SK-N-SH treated with all-trans-retinoic acid at 6 μM for 48 hours (cell line): ENCODE measurements around the gene PDHB.

Source experiments
- ATAC-seq: fragments of 200-7000 bp; cut with Tn5 transposase; 3 replicates; pipeline ENCODE4 v1.9.1; 2020; ENCODE audit warnings: mild to moderate bottlenecking, moderate library complexity
- BACH2 ChIP-seq: fragments of 250-450 bp; sonication (Bioruptor Pico); IDR thresholded peaks from 2 replicates; pipeline ENCODE4 v1.9.0; 2021; ENCODE audit warnings: mild to moderate bottlenecking, borderline replicate concordance
- CREB5 ChIP-seq: fragments of 250-450 bp; sonication (Bioruptor Pico); IDR thresholded peaks from 2 replicates; pipeline ENCODE4 v1.5.1; 2020; ENCODE audit warnings: low read depth, mild to moderate bottlenecking, moderate library complexity
- CSDC2 ChIP-seq: fragments of 250-450 bp; sonication (Bioruptor Pico); IDR thresholded peaks from 2 replicates; pipeline ENCODE4 v1.5.0; 2020; ENCODE audit warnings: mild to moderate bottlenecking, moderate library complexity
- ESRRG ChIP-seq: fragments of 250-450 bp; sonication (Bioruptor Pico); IDR thresholded peaks from 2 replicates; pipeline ENCODE4 v1.6.1; 2021; ENCODE audit warnings: mild to moderate bottlenecking
- GLIS3 ChIP-seq: fragments of 250-450 bp; sonication (Bioruptor Pico); IDR thresholded peaks from 2 replicates; pipeline ENCODE4 v1.5.0; 2020; ENCODE audit warnings: mild to moderate bottlenecking, moderate library complexity
- ISL1 ChIP-seq: fragments of 250-450 bp; sonication (Bioruptor Pico); IDR thresholded peaks from 2 replicates; pipeline ENCODE4 v2.1.2; 2022; ENCODE audit warnings: mild to moderate bottlenecking, moderate library complexity
- OSR1 ChIP-seq: fragments of 250-450 bp; sonication (Bioruptor Pico); IDR thresholded peaks from 2 replicates; pipeline ENCODE4 v1.8.0; 2022; ENCODE audit warnings: moderate library complexity, mild to moderate bottlenecking, inconsistent platforms
- PATZ1 ChIP-seq: fragments of 250-450 bp; sonication (Bioruptor Pico); IDR thresholded peaks from 2 replicates; pipeline ENCODE4 v1.8.0; 2020; ENCODE audit warnings: mild to moderate bottlenecking, moderate library complexity, borderline replicate concordance
- POU6F1 ChIP-seq: fragments of 250-450 bp; sonication (Bioruptor Pico); IDR thresholded peaks from 2 replicates; pipeline ENCODE4 v1.8.0; 2021; ENCODE audit warnings: low read depth, mild to moderate bottlenecking, moderate library complexity, borderline replicate concordance
- PPARA ChIP-seq: fragments of 250-450 bp; sonication (Bioruptor Pico); IDR thresholded peaks from 2 replicates; pipeline ENCODE4 v1.5.0; 2020; ENCODE audit warnings: mild to moderate bottlenecking, borderline replicate concordance
- RARB ChIP-seq: fragments of 250-450 bp; sonication (Bioruptor Pico); IDR thresholded peaks from 2 replicates; pipeline ENCODE4 v1.8.0; 2021; ENCODE audit warnings: mild to moderate bottlenecking, moderate library complexity
- SNAI2 ChIP-seq: fragments of 250-450 bp; sonication (Bioruptor Pico); IDR thresholded peaks from 2 replicates; pipeline ENCODE4 v1.5.0; 2020; ENCODE audit warnings: mild to moderate bottlenecking, moderate library complexity
- TCF4 ChIP-seq: fragments of 250-450 bp; sonication (Bioruptor Pico); IDR thresholded peaks from 2 replicates; pipeline ENCODE4 v1.8.0; 2021; ENCODE audit warnings: mild to moderate bottlenecking, moderate library complexity, borderline replicate concordance
- TOX ChIP-seq: fragments of 250-450 bp; sonication (Bioruptor Pico); IDR thresholded peaks from 2 replicates; pipeline ENCODE4 v1.8.0; 2021; ENCODE audit warnings: mild to moderate bottlenecking, moderate library complexity, borderline replicate concordance
- TSHZ2 ChIP-seq: fragments of 250-450 bp; sonication (Bioruptor Pico); IDR thresholded peaks from 2 replicates; pipeline ENCODE4 v1.5.0; 2020; ENCODE audit warnings: mild to moderate bottlenecking, moderate library complexity
- ZFP3 ChIP-seq: fragments of 250-450 bp; sonication (Bioruptor Pico); IDR thresholded peaks from 2 replicates; pipeline ENCODE4 v1.5.0; 2020; ENCODE audit warnings: mild to moderate bottlenecking, moderate library complexity
- ZFP30 ChIP-seq: fragments of 450-650 bp; formaldehyde crosslinking; IDR thresholded peaks from 2 replicates; pipeline ENCODE4 v1.5.0; 2022; ENCODE audit warnings: mild to moderate bottlenecking, moderate library complexity
- ZNF565 ChIP-seq: fragments of 450-650 bp; formaldehyde crosslinking; conservative IDR thresholded peaks from 2 replicates; pipeline ENCODE4 v1.5.0; 2020; ENCODE audit warnings: low read depth, mild to moderate bottlenecking, moderate library complexity
- ZNF70 ChIP-seq: fragments of 450-650 bp; formaldehyde crosslinking; IDR thresholded peaks from 2 replicates; pipeline ENCODE4 v1.5.0; 2020; ENCODE audit warnings: mild to moderate bottlenecking, moderate library complexity
- ZNF8 ChIP-seq: fragments of 450-650 bp; formaldehyde crosslinking; IDR thresholded peaks from 2 replicates; pipeline ENCODE4 v1.5.0; 2020; ENCODE audit warnings: mild to moderate bottlenecking, moderate library complexity

PDHB gene

GRCh38 chr3:58411036-58411435 is 22.6 kb downstream of the PDHB start:
- no peak for ATAC-seq
- no peak for TF ChIP-seq ISL1
- TF ChIP-seq, all 23 proteins: peak for 0

DNA sequence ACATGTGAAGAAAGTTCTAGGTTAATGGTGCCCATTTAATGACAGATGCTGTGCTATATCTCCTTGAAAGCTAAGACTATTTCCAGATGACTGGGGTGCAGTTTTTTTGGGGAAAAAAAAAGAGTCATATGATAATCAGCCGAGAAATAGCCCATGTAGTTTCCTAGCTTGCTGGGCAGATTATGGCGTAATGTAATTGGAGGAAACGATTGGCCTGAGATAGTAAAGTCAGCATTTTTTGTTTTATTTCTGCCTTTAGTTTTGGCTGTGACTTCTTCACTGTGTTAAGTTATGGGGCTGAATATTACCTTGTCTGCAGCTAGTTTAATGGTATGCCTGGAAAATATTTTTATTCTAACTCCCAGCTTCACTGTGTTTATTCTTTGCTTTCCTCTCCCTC is 24.0 kb downstream of the PDHB start:
- TF ChIP-seq ESRRG (CRISPR knock-in tag) = no peak
- no peak for TF ChIP-seq TCF4 (CRISPR knock-in tag)
- no peak for TF ChIP-seq RARB
- TF ChIP-seq POU6F1 (CRISPR knock-in tag) = no peak
- no peak for TF ChIP-seq PATZ1 (CRISPR knock-in tag)
- TF ChIP-seq CREB5 = no peak
- TF ChIP-seq PPARA = no peak
- no peak for TF ChIP-seq TOX (CRISPR knock-in tag)
- no peak for TF ChIP-seq SNAI2 (CRISPR knock-in tag)
- no peak for TF ChIP-seq OSR1 (CRISPR knock-in tag)
- TF ChIP-seq ZNF70 (CRISPR knock-in tag) = no peak
- TF ChIP-seq CSDC2 (CRISPR knock-in tag) = no peak
- no peak for TF ChIP-seq ZNF8 (CRISPR knock-in tag)
- TF ChIP-seq GLIS3 (CRISPR knock-in tag) = no peak
- no peak for TF ChIP-seq BACH2 (CRISPR knock-in tag)
- no peak for TF ChIP-seq ZFP3
- ATAC-seq = no peak

GRCh38 chr3:58408906-58409305 is 24.7 kb downstream of the PDHB start:
- ATAC-seq = no peak
- TF ChIP-seq TSHZ2 (no peak), ISL1 (no peak), ZNF70 (CRISPR knock-in tag) (no peak), ZFP30 (CRISPR knock-in tag) (no peak), TCF4 (CRISPR knock-in tag) (no peak), PPARA (no peak), ZFP3 (no peak), GLIS3 (CRISPR knock-in tag) (no peak), SNAI2 (CRISPR knock-in tag) (no peak), CREB5 (no peak), ZNF565 (CRISPR knock-in tag) (no peak), OSR1 (CRISPR knock-in tag) (no peak), TOX (CRISPR knock-in tag) (no peak), CSDC2 (CRISPR knock-in tag) (no peak), ESRRG (CRISPR knock-in tag) (no peak), PATZ1 (CRISPR knock-in tag) (no peak), RARB (no peak), BACH2 (CRISPR knock-in tag) (no peak)
